B cell (primary cell): Measurements from ENCODE around the gene CTXND2. TPM values are rescaled to one million over a fixed set of nuclear protein-coding genes. Genes with fewer than 3 reads are reported as not detected.

Source experiments
- ATAC-seq: fragments of 200-7000 bp; cut with Tn5 transposase; one replicate; pipeline ENCODE4 v1.10.0; 2021; ENCODE audit warnings: low read depth, mild to moderate bottlenecking, moderate number of reproducible peaks, moderate library complexity
- CTCF ChIA-PET: fragments of 350-600 bp; sonication (Branson Sonifier 250); formaldehyde crosslinking; loops from one replicate; lab custom pipeline; 2021; ENCODE audit warnings: antibody characterized with exemption, inconsistent platforms; lab: Charles Lee
- POLR2A ChIA-PET: fragments of 350-600 bp; sonication (Branson Sonifier 250); formaldehyde crosslinking; loops from one replicate; lab custom pipeline; 2021; ENCODE audit warnings: antibody characterized with exemption; lab: Charles Lee
- DNase-seq: peaks from one replicate; pipeline ENCODE4 v3.0.0; 2013
- H2AFZ ChIP-seq: 2 replicates; pipeline ENCODE4 v1.6.1; 2012; ENCODE audit warnings: mild to moderate bottlenecking, low read depth, low read length; ENCODE audit not compliant: insufficient read depth, poor library complexity, severe bottlenecking
- H3K27ac ChIP-seq, 2 donors: 1 replicate in 1 of 2; 2 replicates in 1 of 2; pipeline ENCODE4 v1.5.1; 2012 to 2013; ENCODE audit warnings: low read length in 2 of 2, mild to moderate bottlenecking in 2 of 2, moderate library complexity in 1 of 2
- H3K27me3 ChIP-seq, 4 experiments: fragments of 200-600 bp in 1 of 4; sonication (generic) in 1 of 4; replicated peaks in 1 of 4; 1 replicate in 2 of 4; 2 replicates in 2 of 4; pipeline versions ENCODE4 v1.6.1 to v1.7.0; 2013 to 2016; ENCODE audit warnings: low read length in 3 of 4, mild to moderate bottlenecking in 2 of 4, mixed read lengths in 1 of 4, moderate library complexity in 1 of 4; ENCODE audit not compliant: insufficient read depth in 4 of 4, control insufficient read depth in 3 of 4; ENCODE audit errors: control extremely low read depth in 1 of 4
- H3K36me3 ChIP-seq, 2 experiments: replicated peaks in 1 of 2; 1 replicate in 1 of 2; 2 replicates in 1 of 2; pipeline versions ENCODE4 v1.6.1 to v1.7.1; 2013; ENCODE audit warnings: low read length in 1 of 2; ENCODE audit not compliant: insufficient read depth in 2 of 2, control insufficient read depth in 1 of 2; ENCODE audit errors: control extremely low read depth in 1 of 2, extremely low read depth in 1 of 2
- H3K4me1 ChIP-seq, 2 donors: fragments of 200-600 bp in 1 of 2; sonication (generic) in 1 of 2; 1 replicate in 1 of 2; 2 replicates in 1 of 2; pipeline versions ENCODE4 v1.5.1 to v1.6.1; 2013 to 2017; ENCODE audit warnings: low read length in 2 of 2; ENCODE audit not compliant: control insufficient read depth in 2 of 2, insufficient read depth in 2 of 2
- H3K4me2 ChIP-seq: replicated peaks from 2 replicates; pipeline ENCODE3; 2012; ENCODE audit warnings: mild to moderate bottlenecking, low read depth, low read length; ENCODE audit not compliant: poor library complexity, severe bottlenecking
- H3K4me3 ChIP-seq, 5 experiments: fragments of 200-600 bp in 1 of 5; sonication (generic) in 1 of 5; 1 replicate in 3 of 5; 2 replicates in 2 of 5; pipeline versions ENCODE4 v1.5.1 to v1.7.0; 2011 to 2016; ENCODE audit warnings: low read length in 4 of 5, mild to moderate bottlenecking in 4 of 5, low read depth in 2 of 5, control low read depth in 1 of 5, moderate library complexity in 1 of 5; ENCODE audit not compliant: insufficient read depth in 1 of 5; ENCODE audit errors: control extremely low read depth in 1 of 5, extremely low read depth in 1 of 5
- H3K79me2 ChIP-seq: fragments of 200-600 bp; sonication (generic); one replicate; pipeline ENCODE4 v1.6.0; 2016; ENCODE audit warnings: low read length; ENCODE audit not compliant: control insufficient read depth, insufficient read depth
- H3K9ac ChIP-seq: fragments of 200-600 bp; sonication (generic); 2 replicates; pipeline ENCODE4 v1.6.1; 2017; ENCODE audit warnings: mild to moderate bottlenecking, low read length, moderate library complexity
- H3K9me3 ChIP-seq, 3 donors: one replicate each; pipeline versions ENCODE4 v1.6.1 to v1.7.1; 2013; ENCODE audit warnings: low read length in 2 of 3; ENCODE audit not compliant: control insufficient read depth in 2 of 3, insufficient read depth in 1 of 3; ENCODE audit errors: control extremely low read depth in 1 of 3
- H4K20me1 ChIP-seq: 2 replicates; pipeline ENCODE4 v1.6.0; 2012; ENCODE audit warnings: mild to moderate bottlenecking, low read length; ENCODE audit not compliant: insufficient read depth, control insufficient read depth, poor library complexity, severe bottlenecking
- H3K27ac Mint-ChIP-seq: one replicate; pipeline ENCODE4 v1.8.0; 2021; ENCODE audit warnings: mixed read lengths
- H3K27me3 Mint-ChIP-seq: one replicate; pipeline ENCODE4 v1.8.0; 2021; ENCODE audit warnings: mixed read lengths
- H3K4me1 Mint-ChIP-seq: one replicate; pipeline ENCODE4 v1.8.0; 2021; ENCODE audit warnings: mixed read lengths
- H3K4me3 Mint-ChIP-seq: one replicate; pipeline ENCODE4 v1.8.0; 2021; ENCODE audit warnings: mixed read lengths
- H3K9me3 Mint-ChIP-seq: one replicate; pipeline ENCODE4 v1.8.0; 2022; ENCODE audit warnings: mixed read lengths; ENCODE audit not compliant: insufficient read depth
- CTCF ChIP-seq: fragments of 200-600 bp; IDR thresholded peaks from one replicate; pipeline ENCODE4 v1.8.0; 2022; ENCODE audit warnings: antibody characterized with exemption, mild to moderate bottlenecking
- EZH2 ChIP-seq: IDR thresholded peaks from 2 replicates; pipeline ENCODE4 v1.6.1; 2012; ENCODE audit warnings: borderline replicate concordance, low read depth, mild to moderate bottlenecking, moderate library complexity, low read length; ENCODE audit not compliant: insufficient read depth, poor library complexity, severe bottlenecking
- WGBS: methylation state at CpG from one replicate; pipeline ENCODE4 v1.1.5; 2013; ENCODE audit warnings: missing lambda C conversion rate; ENCODE audit not compliant: insufficient coverage; 5-methylcytosine and 5-hydroxymethylcytosine counted together
- intact Hi-C: fragments of 100-400 bp; cut with micrococcal nuclease; formaldehyde crosslinking; loops from one replicate; pipeline ENCODE4 v1.10.0; 2022
- polyA plus RNA-seq: library from polyadenylated mRNA; depleted of rRNA; stranded (reverse); fragments of >200 nt; gene quantifications from 2 replicates; pipeline ENCODE4 v1.2.3, GENCODE V29; 2012
- total RNA-seq, 2 donors: library from RNA; stranded (reverse); fragments of 120-200 nt in 1 of 2; gene quantifications; 1 replicate in 1 of 2; 2 replicates in 1 of 2; pipeline versions ENCODE4 v1.2.3 to v1.2.4, GENCODE V29; 2013 to 2022

Gene CTXND2
- total and polyA plus RNA-seq, 2 donors (not counting 1 experiment from before 2014, with no cell fraction given), result not detected

GRCh38 chr1:150906813-150907212, 19.9 kb downstream of the CTXND2 start:
- Mint-ChIP-seq H3K9me3 (no peaks in the 10 kb centered on the region), H3K27ac (no peak overlapping the region), H3K27me3 (no peaks in the 10 kb centered on the region), H3K4me1 (peaks cover 7% of the 10 kb centered on the region), H3K4me3 (no peak overlapping the region)
- DNase-seq (no peak), ATAC-seq (no peak)
- Histone ChIP-seq H3K4me3 (no peak overlapping the region), H3K4me1 (peaks cover 6 to 9% of the 10 kb centered on the region in 2 donors), H3K9ac (no peak overlapping the region), H3K27me3 (no peaks in the 10 kb centered on the region), H3K79me2 (no peaks in the 10 kb centered on the region), H3K9me3 (peaks cover 0 to 7% (median 2%) of the 10 kb centered on the region in 3 donors), H3K36me3 (no peaks in the 10 kb centered on the region), H2AFZ (peak overlapping the region; percentile 28), H3K27ac (no peak overlapping the region), H3K4me2 (no peak overlapping the region), H4K20me1 (no peaks in the 10 kb centered on the region)
- TF ChIP-seq EZH2 (no peak), CTCF (no peak)
- POLR2A ChIA-PET, result no interaction called here
- intact Hi-C loops, result no loop called here
- CTCF ChIA-PET, result interaction anchor here (1.3 kb wide), 1 partner anchor 16 kb away, joined by 4 read pairs; no protein-coding TSS in a partner anchor
- no CpG with 5 or more reads among the region's 2 CpGs for WGBS

- H3K27ac Mint-ChIP-seq, result peak overlapping the region; percentile 58
- no peak overlapping the region for H3K27ac ChIP-seq
- peaks cover 0 to 7% (median 3%) of the 10 kb centered on the region in 3 donors for H3K9me3 ChIP-seq
- no peaks in the 10 kb centered on the region for H3K9me3 Mint-ChIP-seq
- intact Hi-C loops, result no loop called here
- no peak for TF ChIP-seq CTCF
- no peak for TF ChIP-seq EZH2
- no peaks in the 10 kb centered on the region for H3K27me3 ChIP-seq
- H3K4me3 ChIP-seq, result no peak overlapping the region
- H2AFZ ChIP-seq, result no peak overlapping the region
- no peaks in the 10 kb centered on the region for H3K79me2 ChIP-seq
- no peak for ATAC-seq
- POLR2A ChIA-PET, result interaction anchor here (0.7 kb wide), 1 partner anchor 31 kb away, joined by 3 read pairs; no protein-coding TSS in a partner anchor
- no peaks in the 10 kb centered on the region for H3K27me3 Mint-ChIP-seq
- peaks cover 7% of the 10 kb centered on the region for H3K4me1 Mint-ChIP-seq
- H3K4me3 Mint-ChIP-seq, result no peak overlapping the region
- WGBS, result 67% methylated on average over 1 of the region's 4 CpGs
- CTCF ChIA-PET, result interaction anchor here (0.6 to 1.0 kb wide), 2 partner anchors 12 to 246 kb away, joined by 3 to 5 read pairs; no protein-coding TSS in a partner anchor
- no peaks in the 10 kb centered on the region for H4K20me1 ChIP-seq
- no peak overlapping the region for H3K9ac ChIP-seq
- no peaks in the 10 kb centered on the region for H3K36me3 ChIP-seq
- peaks cover 6 to 9% of the 10 kb centered on the region in 2 donors for H3K4me1 ChIP-seq
- peak; percentile 29 for DNase-seq
- H3K4me2 ChIP-seq, result peak overlapping the region; percentile 27
Measured at GRCh38 chr1:150909585-150910180, 22.7 kb downstream of the CTXND2 start.
